Ishikawa (cell line): Measurements from ENCODE around the gene NECTIN1.
A peak's percentile ranks its signal among the peaks of the same experiment; 100 is the strongest.

Experiments
- CEBPB ChIP-seq: IDR thresholded peaks from 2 replicates; pipeline ENCODE4 v1.6.1; 2012
- CREB1 ChIP-seq: IDR thresholded peaks from 2 replicates; pipeline ENCODE4 v1.6.1; 2012; ENCODE audit warnings: low read depth
- EGR1 ChIP-seq: IDR thresholded peaks from 2 replicates; pipeline ENCODE4 v1.6.1; 2012
- EP300 ChIP-seq: IDR thresholded peaks from 2 replicates; pipeline ENCODE4 v1.6.1; 2012; ENCODE audit warnings: borderline replicate concordance
- FOXM1 ChIP-seq: IDR thresholded peaks from 2 replicates; pipeline ENCODE4 v1.6.1; 2012; ENCODE audit warnings: low read depth, borderline replicate concordance
- NFIC ChIP-seq: IDR thresholded peaks from 2 replicates; pipeline ENCODE4 v1.6.1; 2012
- RAD21 ChIP-seq: IDR thresholded peaks from 2 replicates; pipeline ENCODE4 v1.6.1; 2012; ENCODE audit warnings: low read depth
- TAF1 ChIP-seq: IDR thresholded peaks from 2 replicates; pipeline ENCODE4 v1.6.1; 2012; ENCODE audit warnings: low read depth, mild to moderate bottlenecking
- TCF12 ChIP-seq: IDR thresholded peaks from 2 replicates; pipeline ENCODE4 v1.6.1; 2012; ENCODE audit warnings: low read depth
- TEAD4 ChIP-seq: IDR thresholded peaks from 2 replicates; pipeline ENCODE4 v1.6.1; 2012
- YY1 ChIP-seq: IDR thresholded peaks from 2 replicates; pipeline ENCODE4 v1.6.1; 2012; ENCODE audit warnings: low read depth
- ZBTB7A ChIP-seq: IDR thresholded peaks from 2 replicates; pipeline ENCODE4 v1.6.1; 2012; ENCODE audit warnings: low read depth
- TF ChIP-seq, protein P1 (sequence below): IDR thresholded peaks from 2 replicates; pipeline ENCODE4 v1.6.1; 2012
- TF ChIP-seq, protein P2 (sequence below): IDR thresholded peaks from 2 replicates; pipeline ENCODE4 v1.6.1; 2012
- TF ChIP-seq, protein P3 (sequence below): IDR thresholded peaks from 2 replicates; pipeline ENCODE4 v1.6.1; 2012; ENCODE audit warnings: low read depth, mild to moderate bottlenecking

Gene NECTIN1

DNA sequence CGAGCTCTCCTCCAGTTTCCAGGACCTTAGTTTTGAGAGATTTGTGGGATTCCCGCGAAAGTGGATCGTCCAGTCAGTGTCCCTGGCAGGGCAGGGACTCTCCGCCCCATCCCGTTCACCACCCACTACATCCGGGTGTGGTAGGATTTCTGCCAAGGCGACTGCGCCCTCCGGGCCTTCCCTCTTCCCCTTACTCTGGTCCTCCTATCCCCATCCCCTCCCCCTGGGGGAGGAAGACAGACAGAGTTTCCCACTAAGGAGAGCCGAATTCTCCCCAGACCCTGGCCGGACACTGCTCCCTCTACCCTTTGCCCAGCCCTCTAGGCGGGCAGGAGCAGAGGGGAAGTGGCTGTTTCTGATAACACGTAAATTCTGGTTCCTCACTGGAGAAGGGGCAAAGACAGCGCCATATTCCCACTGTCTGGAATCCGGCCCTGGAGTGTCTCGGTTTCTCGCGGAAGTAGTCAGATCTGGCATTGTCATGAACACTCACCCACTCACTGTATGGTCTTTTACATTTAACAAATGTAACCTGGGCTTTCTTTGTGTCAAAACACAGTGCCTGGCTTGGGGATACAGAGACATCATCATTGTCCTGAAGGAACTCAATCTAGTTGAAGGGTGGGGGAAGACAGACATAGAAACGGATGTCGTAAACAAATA is 1.1 kb upstream of the NECTIN1 start:
- TF ChIP-seq TEAD4 (no peak), TCF12 (no peak), EP300 (no peak), YY1 (no peak), ZBTB7A (no peak), RAD21 (no peak), NFIC (no peak), FOXM1 (no peak), TAF1 (no peak), CREB1 (no peak), EGR1 (no peak), CEBPB (no peak)
- TF ChIP-seq, protein P1, sequence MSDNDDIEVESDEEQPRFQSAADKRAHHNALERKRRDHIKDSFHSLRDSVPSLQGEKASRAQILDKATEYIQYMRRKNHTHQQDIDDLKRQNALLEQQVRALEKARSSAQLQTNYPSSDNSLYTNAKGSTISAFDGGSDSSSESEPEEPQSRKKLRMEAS, result no peak
- TF ChIP-seq, protein P2, sequence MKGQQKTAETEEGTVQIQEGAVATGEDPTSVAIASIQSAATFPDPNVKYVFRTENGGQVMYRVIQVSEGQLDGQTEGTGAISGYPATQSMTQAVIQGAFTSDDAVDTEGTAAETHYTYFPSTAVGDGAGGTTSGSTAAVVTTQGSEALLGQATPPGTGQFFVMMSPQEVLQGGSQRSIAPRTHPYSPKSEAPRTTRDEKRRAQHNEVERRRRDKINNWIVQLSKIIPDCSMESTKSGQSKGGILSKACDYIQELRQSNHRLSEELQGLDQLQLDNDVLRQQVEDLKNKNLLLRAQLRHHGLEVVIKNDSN, result no peak
- TF ChIP-seq, protein P3, sequence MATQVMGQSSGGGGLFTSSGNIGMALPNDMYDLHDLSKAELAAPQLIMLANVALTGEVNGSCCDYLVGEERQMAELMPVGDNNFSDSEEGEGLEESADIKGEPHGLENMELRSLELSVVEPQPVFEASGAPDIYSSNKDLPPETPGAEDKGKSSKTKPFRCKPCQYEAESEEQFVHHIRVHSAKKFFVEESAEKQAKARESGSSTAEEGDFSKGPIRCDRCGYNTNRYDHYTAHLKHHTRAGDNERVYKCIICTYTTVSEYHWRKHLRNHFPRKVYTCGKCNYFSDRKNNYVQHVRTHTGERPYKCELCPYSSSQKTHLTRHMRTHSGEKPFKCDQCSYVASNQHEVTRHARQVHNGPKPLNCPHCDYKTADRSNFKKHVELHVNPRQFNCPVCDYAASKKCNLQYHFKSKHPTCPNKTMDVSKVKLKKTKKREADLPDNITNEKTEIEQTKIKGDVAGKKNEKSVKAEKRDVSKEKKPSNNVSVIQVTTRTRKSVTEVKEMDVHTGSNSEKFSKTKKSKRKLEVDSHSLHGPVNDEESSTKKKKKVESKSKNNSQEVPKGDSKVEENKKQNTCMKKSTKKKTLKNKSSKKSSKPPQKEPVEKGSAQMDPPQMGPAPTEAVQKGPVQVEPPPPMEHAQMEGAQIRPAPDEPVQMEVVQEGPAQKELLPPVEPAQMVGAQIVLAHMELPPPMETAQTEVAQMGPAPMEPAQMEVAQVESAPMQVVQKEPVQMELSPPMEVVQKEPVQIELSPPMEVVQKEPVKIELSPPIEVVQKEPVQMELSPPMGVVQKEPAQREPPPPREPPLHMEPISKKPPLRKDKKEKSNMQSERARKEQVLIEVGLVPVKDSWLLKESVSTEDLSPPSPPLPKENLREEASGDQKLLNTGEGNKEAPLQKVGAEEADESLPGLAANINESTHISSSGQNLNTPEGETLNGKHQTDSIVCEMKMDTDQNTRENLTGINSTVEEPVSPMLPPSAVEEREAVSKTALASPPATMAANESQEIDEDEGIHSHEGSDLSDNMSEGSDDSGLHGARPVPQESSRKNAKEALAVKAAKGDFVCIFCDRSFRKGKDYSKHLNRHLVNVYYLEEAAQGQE, result no peak

DNA sequence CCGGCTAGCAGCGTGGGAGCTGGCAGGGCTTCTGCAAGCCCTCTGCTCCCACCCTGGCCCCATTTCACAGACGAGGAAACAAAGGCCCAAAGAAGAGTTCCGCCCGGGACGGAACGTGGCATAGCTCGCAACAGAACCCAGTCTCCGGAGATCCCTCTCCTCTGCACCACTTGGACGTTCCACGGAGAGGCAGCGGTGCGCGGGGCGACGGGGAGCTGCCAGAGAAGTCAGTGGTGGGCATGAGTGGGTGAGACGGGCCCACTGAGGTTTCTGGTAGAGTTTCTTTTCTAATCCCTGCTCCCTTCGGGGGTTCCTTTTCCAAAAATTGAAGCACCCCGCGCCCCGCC is 554 bp upstream of the NECTIN1 start:
- no peak; the same call in 1 of the 2 replicates for TF ChIP-seq ZBTB7A
- TF ChIP-seq, protein P2, result no peak
- TF ChIP-seq EGR1, result no peak
- TF ChIP-seq YY1, result no peak

DNA sequence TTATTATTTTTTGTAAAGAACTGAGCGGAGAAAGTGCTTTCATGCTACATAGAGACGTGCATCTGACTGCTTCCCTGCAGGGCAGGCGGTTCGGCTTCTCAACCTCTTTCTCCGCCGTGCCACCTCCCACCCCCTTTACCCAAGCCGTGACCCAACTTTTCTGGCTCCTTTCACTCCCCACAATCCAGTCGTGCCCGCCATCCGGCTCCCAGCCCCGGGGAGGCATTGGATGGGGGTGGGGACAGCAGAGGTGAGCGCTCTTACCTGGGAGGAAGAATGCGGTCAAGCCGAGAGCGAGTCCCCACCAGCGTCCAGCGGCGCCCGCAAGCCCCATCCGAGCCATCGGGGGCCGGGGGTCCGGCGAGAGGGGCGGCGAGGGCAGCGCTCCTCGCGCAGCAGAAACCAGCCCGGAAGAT is 781 bp downstream of the NECTIN1 start:
- TF ChIP-seq, protein P2, result no peak
- TF ChIP-seq YY1, result no peak
- TF ChIP-seq CREB1, result no peak
- TF ChIP-seq TAF1, result no peak
- peak; percentile 46; the same call in 1 of the 2 replicates for TF ChIP-seq ZBTB7A

DNA sequence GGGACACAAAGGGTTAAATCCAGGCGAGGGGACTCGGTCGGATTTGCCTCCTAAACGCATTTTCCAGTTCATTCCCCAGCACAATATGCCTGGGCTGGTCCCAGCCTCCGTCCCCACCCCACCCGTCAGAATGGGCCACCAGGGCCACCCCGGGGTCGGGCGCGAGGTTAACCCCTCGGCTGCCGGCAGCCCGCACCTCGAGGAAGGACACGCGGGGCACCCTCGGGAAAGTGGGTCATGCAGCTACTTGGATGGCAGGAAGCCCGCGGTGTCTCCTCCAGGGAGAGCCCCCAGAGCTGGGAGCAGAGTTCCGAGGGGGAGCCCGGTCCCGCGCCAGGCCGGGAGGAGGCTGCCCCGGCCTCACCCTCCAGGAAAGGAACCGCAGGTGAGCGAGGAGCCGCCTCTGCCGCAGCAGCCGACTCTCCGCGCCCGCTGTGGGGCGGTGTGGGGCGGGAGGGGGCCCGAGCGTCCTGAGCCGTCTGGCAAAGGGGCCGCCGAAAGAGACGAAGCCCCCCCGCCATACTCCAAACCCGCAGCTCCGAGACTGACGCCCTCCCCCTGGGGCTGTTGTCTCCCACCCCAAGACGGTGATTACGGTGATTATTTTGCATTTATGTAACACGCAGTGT is 1.4 kb downstream of the NECTIN1 start:
- TF ChIP-seq, protein P2, result no peak
- TF ChIP-seq CREB1 (no peak), NFIC (no peak), TCF12 (no peak), TAF1 (no peak), FOXM1 (no peak)
- TF ChIP-seq, protein P1, result peak; percentile 34; the same call in 1 of the 2 replicates

DNA sequence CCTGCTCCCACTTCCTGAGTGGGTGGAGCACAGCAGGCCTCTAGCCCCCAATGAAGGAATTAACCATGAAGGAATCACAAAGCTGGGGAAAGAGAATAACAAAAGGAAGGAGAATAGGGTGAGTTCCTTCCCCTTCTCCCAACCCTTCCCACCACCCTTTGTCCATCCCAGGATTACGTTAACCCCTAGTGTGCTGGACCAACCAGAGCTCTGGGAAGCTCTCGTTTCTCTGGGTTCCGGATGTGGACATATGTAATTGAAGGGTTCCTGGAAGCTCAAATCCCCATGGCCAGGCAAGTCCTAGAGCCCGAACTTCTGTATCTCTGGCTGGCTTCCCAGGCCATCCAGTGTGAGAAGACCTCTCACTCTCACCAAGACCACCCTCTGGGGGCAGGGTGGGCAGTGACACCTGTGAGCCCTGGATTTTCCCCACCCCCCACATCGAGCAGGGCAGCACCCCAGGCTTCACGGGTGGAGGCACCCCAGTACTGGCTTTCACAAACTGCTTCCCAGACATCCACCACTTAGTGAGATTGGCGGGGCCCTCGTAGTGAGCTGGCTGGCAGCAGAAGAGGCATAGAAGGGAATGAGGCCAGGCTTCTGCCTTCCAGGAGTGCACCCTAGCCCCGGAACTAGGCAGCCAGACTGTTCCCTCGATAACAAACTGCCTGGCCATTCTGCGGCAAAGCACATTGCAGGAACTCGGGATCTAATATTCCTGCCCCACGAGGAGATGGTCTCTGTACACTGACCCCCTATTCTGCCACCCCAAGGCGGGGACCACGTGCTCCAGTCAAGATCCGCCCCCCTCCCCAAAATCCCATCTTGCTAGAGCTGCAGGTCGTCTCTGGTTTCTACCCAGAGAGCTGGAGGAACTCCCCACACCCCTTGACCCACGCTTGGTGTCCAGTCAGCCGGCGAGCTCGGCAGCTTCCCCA is 2.1 kb downstream of the NECTIN1 start:
- TF ChIP-seq, protein P3, result no peak
- TF ChIP-seq EGR1 (no peak), RAD21 (no peak), NFIC (no peak), YY1 (no peak), ZBTB7A (no peak), EP300 (no peak)
- TF ChIP-seq, protein P1, result no peak
